MM.1S (cell line): ENCODE results near the gene CTAGE9.

ENCODE experiments used
- DNase-seq: peaks from one replicate; pipeline ENCODE4 v3.0.0-alpha.2; 2015
- H2AFZ ChIP-seq: fragments of 300-600 bp; sonication (generic); 2 replicates; pipeline ENCODE4 v1.6.0; 2016; ENCODE audit warnings: antibody characterized with exemption, low read length
- H3F3A ChIP-seq: fragments of 300-600 bp; sonication (generic); 2 replicates; pipeline ENCODE4 v1.6.1; 2016; ENCODE audit warnings: mild to moderate bottlenecking, antibody characterized with exemption, low read length, moderate library complexity, mixed read lengths; ENCODE audit not compliant: insufficient read depth
- H3K27ac ChIP-seq: fragments of 300-600 bp; sonication (generic); 2 replicates; pipeline ENCODE4 v1.5.1; 2016; ENCODE audit warnings: mild to moderate bottlenecking, low read length
- H3K27me3 ChIP-seq: fragments of 300-600 bp; sonication (generic); replicated peaks from 2 replicates; pipeline ENCODE4 v1.6.0; 2016; ENCODE audit warnings: low read length; ENCODE audit not compliant: insufficient read depth
- H3K36me3 ChIP-seq: fragments of 300-600 bp; sonication (generic); replicated peaks from 2 replicates; pipeline ENCODE4 v1.6.1; 2016; ENCODE audit warnings: mild to moderate bottlenecking, low read length, mixed read lengths; ENCODE audit not compliant: insufficient read depth
- H3K4me1 ChIP-seq: fragments of 300-600 bp; sonication (generic); 2 replicates; pipeline ENCODE4 v1.6.1; 2016; ENCODE audit warnings: low read length, mixed read lengths
- H3K4me2 ChIP-seq: fragments of 300-600 bp; sonication (generic); 2 replicates; pipeline ENCODE4 v1.6.0; 2016; ENCODE audit warnings: low read depth, low read length
- H3K4me3 ChIP-seq: fragments of 300-600 bp; sonication (generic); 2 replicates; pipeline ENCODE4 v1.5.1; 2016; ENCODE audit warnings: low read length, mixed read lengths
- H3K79me2 ChIP-seq: fragments of 300-600 bp; sonication (generic); 2 replicates; pipeline ENCODE4 v1.6.1; 2016; ENCODE audit warnings: mixed run types, low read length, mixed read lengths
- H3K9ac ChIP-seq: fragments of 300-600 bp; sonication (generic); 2 replicates; pipeline ENCODE4 v1.6.1; 2016; ENCODE audit warnings: low read length, mixed read lengths
- H3K9me2 ChIP-seq: fragments of 300-600 bp; sonication (generic); replicated peaks from 2 replicates; pipeline ENCODE4 v1.6.1; 2016; ENCODE audit warnings: mild to moderate bottlenecking, low read length, mixed read lengths; ENCODE audit not compliant: insufficient read depth
- H3K9me3 ChIP-seq: fragments of 300-600 bp; sonication (generic); replicated peaks from 2 replicates; pipeline ENCODE4 v1.6.1; 2016; ENCODE audit warnings: mild to moderate bottlenecking, low read length, mixed read lengths; ENCODE audit not compliant: insufficient read depth
- H4K20me1 ChIP-seq: fragments of 300-600 bp; sonication (generic); 2 replicates; pipeline ENCODE4 v1.6.1; 2016; ENCODE audit warnings: mild to moderate bottlenecking, low read length, moderate library complexity, mixed read lengths; ENCODE audit not compliant: insufficient read depth
- CTCF ChIP-seq: fragments of 300-600 bp; sonication (generic); IDR thresholded peaks from 2 replicates; pipeline ENCODE4 v1.5.1; 2016; ENCODE audit warnings: antibody characterized with exemption, low read length, mixed read lengths
- EZH2 ChIP-seq: fragments of 300-600 bp; sonication (generic); optimal IDR thresholded peaks from 2 replicates; pipeline ENCODE3; 2017; ENCODE audit warnings: low read depth, mild to moderate bottlenecking, antibody characterized with exemption, low read length, mixed read lengths
- EZH2phosphoT487 ChIP-seq: fragments of 300-600 bp; sonication (generic); IDR thresholded peaks from 2 replicates; pipeline ENCODE4 v1.6.1; 2018; ENCODE audit warnings: antibody characterized with exemption, low read length

Gene CTAGE9

GRCh38 chr6:131736811-131737210 lies 26.0 kb upstream of the CTAGE9 start:
- Histone ChIP-seq H3K36me3 (no peaks in the 10 kb centered on the region), H3K4me2 (no peak overlapping the region), H3K9me2 (no peaks in the 10 kb centered on the region), H3K4me1 (no peaks in the 10 kb centered on the region), H3F3A (no peaks in the 10 kb centered on the region), H3K9me3 (no peaks in the 10 kb centered on the region), H2AFZ (no peak overlapping the region), H3K4me3 (no peak overlapping the region), H3K9ac (no peak overlapping the region), H4K20me1 (no peaks in the 10 kb centered on the region), H3K27me3 (no peaks in the 10 kb centered on the region), H3K79me2 (no peaks in the 10 kb centered on the region), H3K27ac (no peak overlapping the region)
- no peak for DNase-seq
- no peak for TF ChIP-seq CTCF
- TF ChIP-seq EZH2: no peak
- no peak for TF ChIP-seq EZH2phosphoT487

GRCh38 chr6:131736003-131736596 lies 25.3 kb upstream of the CTAGE9 start:
- no peaks in the 10 kb centered on the region for H3F3A ChIP-seq
- H4K20me1 ChIP-seq: no peaks in the 10 kb centered on the region
- TF ChIP-seq EZH2phosphoT487: no peak
- TF ChIP-seq EZH2: no peak
- no peak for TF ChIP-seq CTCF
- no peak overlapping the region for H3K9ac ChIP-seq
- H3K4me1 ChIP-seq: no peaks in the 10 kb centered on the region
- no peak overlapping the region for H3K27ac ChIP-seq
- no peaks in the 10 kb centered on the region for H3K9me2 ChIP-seq
- H3K27me3 ChIP-seq: no peaks in the 10 kb centered on the region
- no peaks in the 10 kb centered on the region for H3K9me3 ChIP-seq
- H3K4me3 ChIP-seq: no peak overlapping the region
- H3K36me3 ChIP-seq: no peaks in the 10 kb centered on the region
- H3K4me2 ChIP-seq: no peak overlapping the region
- no peak overlapping the region for H2AFZ ChIP-seq
- no peaks in the 10 kb centered on the region for H3K79me2 ChIP-seq
- no peak for DNase-seq

GRCh38 chr6:131733376-131734016 lies 22.7 kb upstream of the CTAGE9 start:
- Histone ChIP-seq H3K9me3 (no peaks in the 10 kb centered on the region), H3K9ac (no peak overlapping the region), H3K4me1 (no peaks in the 10 kb centered on the region), H2AFZ (no peak overlapping the region), H3K36me3 (no peaks in the 10 kb centered on the region), H3K27ac (no peak overlapping the region), H3K79me2 (no peaks in the 10 kb centered on the region), H3F3A (no peaks in the 10 kb centered on the region), H3K27me3 (no peaks in the 10 kb centered on the region), H4K20me1 (no peaks in the 10 kb centered on the region), H3K4me2 (no peak overlapping the region), H3K4me3 (no peak overlapping the region), H3K9me2 (no peaks in the 10 kb centered on the region)
- DNase-seq: no peak
- TF ChIP-seq EZH2 (no peak), EZH2phosphoT487 (no peak), CTCF (no peak)
